ENCODE results near the gene ZIC5.
A peak's percentile ranks its signal among the peaks of the same experiment; 100 is the strongest.

The ZIC5 gene

GRCh38 chr13:99975626-99976025 is 4.1 kb upstream of the ZIC5 start:
- DNase-seq = no peak

- DNase-seq = no peak
Observed at GRCh38 chr13:99974939-99975561, 3.5 kb upstream of the ZIC5 start.

- no peak for DNase-seq
Observed at GRCh38 chr13:99974296-99974938, 2.9 kb upstream of the ZIC5 start.

- no peak for DNase-seq
Observed at GRCh38 chr13:99973808-99974185, 2.2 kb upstream of the ZIC5 start.

- no peak for DNase-seq
Observed at GRCh38 chr13:99973163-99973807, 1.7 kb upstream of the ZIC5 start.

- no peak for DNase-seq
Observed at GRCh38 chr13:99972190-99972731, 694 bp upstream of the ZIC5 start.

GRCh38 chr13:99970651-99971575 is 654 bp downstream of the ZIC5 start:
- DNase-seq = no peak

GRCh38 chr13:99969919-99970650 is 1.5 kb downstream of the ZIC5 start:
- DNase-seq = peak; percentile 31

- DNase-seq = no peak
Observed at GRCh38 chr13:99969453-99969918, 2.1 kb downstream of the ZIC5 start.

GRCh38 chr13:99968521-99969452 is 2.8 kb downstream of the ZIC5 start:
- DNase-seq = no peak

GRCh38 chr13:99967869-99968520 is 3.6 kb downstream of the ZIC5 start:
- no peak for DNase-seq

GRCh38 chr13:99967498-99967868 is 4.1 kb downstream of the ZIC5 start:
- DNase-seq = no peak

- no peak for DNase-seq
Observed at GRCh38 chr13:99966064-99966805, 5.3 kb downstream of the ZIC5 start.

GRCh38 chr13:99965329-99966000 is 6.1 kb downstream of the ZIC5 start:
- no peak for DNase-seq

GRCh38 chr13:99963816-99964339 is 7.7 kb downstream of the ZIC5 start:
- DNase-seq = no peak

- no peak for DNase-seq
Observed at GRCh38 chr13:99962242-99962641, 9.3 kb downstream of the ZIC5 start.

- no peak for DNase-seq
Observed at GRCh38 chr13:99961636-99962035, 9.9 kb downstream of the ZIC5 start.

GRCh38 chr13:99960663-99961311 is 10.8 kb downstream of the ZIC5 start:
- no peak for DNase-seq

All from activated CD4-positive, alpha-beta T cell treated with anti-CD3 and anti-CD28 coated beads, Interleukin-10, Interleukin-2, amounts not matched to agents 100 ng/mL and 50 ng/mL, durations not matched to agents 16 hours and 8 hours (primary cell).